ENCODE data around the gene OLIG3.

Gene OLIG3

GRCh38 chr6:137495703-137496336, 1.6 kb upstream of the OLIG3 start:
- DNase-seq = no peak

DNA sequence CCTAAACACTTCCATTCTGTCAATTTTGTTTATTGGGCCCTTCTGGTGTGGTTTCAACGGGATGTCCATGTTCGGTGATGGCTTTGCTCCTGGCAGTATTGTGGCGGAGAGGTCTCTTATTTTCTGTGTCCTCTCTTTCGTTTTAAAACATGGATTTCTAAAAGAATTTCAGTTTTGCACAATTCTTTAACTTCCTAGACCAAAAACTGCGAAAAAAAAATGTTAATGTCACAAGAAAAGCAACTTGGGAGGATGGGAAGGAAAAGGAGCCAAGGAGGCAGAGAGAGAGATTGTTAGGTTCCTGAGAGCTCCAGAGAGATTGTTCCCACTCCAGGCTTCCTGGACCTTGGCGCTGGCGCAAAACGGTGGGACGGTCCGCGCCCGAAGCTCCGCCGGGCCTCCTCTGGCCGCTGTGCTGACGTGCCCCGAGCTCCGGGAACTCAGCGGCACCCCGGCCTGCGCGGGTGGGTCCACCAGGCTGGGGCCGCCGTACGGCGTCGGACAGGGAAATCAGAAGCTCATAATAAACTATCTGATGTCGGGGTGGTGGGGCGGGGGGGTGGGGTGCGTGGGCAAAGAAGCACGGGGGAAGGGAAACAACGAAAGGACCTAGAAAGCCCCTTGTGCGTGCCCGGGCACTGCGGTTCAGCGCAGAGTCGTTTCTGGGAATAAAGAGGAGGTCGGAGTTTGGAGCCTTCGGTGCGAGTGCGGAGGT, 951 bp upstream of the OLIG3 start:
- DNase-seq = no peak

DNA sequence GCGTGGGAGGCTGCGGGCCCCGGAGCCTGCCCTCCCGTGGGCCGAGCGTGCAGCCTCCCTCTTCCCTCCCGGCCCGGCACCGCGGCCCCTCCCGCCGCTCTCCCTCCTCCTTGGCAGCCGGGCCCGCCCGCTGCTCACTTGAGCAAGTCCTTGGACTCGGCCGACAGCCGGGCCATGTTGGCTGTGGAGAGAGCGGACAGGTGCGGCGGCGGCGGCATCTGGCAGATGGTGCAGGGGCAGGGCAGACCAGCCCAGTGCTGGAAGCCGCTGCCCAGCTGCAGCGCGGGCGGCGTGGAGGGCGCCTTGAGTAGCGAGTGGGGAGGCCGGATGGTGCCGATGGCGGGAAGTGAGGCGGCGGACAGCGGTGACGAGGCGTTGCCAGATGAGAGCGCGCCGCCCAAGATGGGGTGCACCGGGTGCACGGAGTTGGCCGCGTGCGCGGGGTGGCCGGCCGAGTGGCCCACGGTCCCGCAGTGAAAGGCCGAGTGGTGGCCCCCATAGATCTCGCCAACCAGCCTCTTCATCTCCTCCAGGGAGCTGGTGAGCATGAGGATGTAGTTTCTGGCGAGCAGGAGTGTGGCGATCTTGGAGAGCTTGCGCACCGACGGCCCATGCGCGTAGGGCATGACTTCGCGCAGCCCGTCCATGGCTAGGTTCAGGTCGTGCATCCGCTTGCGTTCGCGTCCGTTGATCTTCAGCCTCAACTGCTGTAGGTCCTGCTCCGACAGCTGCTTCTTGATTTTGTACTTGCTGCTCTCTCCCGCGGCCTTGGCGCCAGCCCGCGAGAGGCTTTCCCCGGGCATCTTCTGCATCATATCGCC, 766 bp downstream of the OLIG3 start:
- DNase-seq = no peak

- no peak for DNase-seq
Measured at GRCh38 chr6:137492289-137493217, 1.6 kb downstream of the OLIG3 start.

GRCh38 chr6:137491478-137491877, 2.7 kb downstream of the OLIG3 start:
- no peak for DNase-seq

DNA sequence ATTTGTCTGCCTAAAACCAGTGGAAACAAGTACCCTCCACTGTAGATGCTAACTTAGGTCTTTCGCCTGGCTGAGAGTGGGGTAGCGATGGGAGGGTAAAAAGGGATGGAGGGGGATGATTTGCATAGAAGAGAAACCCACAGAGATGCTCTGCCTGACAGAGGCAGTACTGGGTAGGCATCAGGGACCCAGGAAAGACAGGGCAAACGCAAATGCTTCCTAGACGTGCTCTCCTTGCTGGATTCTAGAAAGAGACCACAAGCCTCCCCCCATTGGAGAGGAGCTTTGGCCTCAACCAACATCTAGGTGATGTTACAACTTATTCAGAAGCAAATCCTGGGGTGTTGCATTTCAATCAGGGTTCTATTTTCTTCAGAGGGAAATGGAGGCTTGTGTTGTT, 3.2 kb downstream of the OLIG3 start:
- DNase-seq = no peak

GRCh38 chr6:137490006-137490905, 3.9 kb downstream of the OLIG3 start:
- DNase-seq = no peak

- DNase-seq = no peak
Measured at GRCh38 chr6:137489046-137490005, 4.9 kb downstream of the OLIG3 start.

DNA sequence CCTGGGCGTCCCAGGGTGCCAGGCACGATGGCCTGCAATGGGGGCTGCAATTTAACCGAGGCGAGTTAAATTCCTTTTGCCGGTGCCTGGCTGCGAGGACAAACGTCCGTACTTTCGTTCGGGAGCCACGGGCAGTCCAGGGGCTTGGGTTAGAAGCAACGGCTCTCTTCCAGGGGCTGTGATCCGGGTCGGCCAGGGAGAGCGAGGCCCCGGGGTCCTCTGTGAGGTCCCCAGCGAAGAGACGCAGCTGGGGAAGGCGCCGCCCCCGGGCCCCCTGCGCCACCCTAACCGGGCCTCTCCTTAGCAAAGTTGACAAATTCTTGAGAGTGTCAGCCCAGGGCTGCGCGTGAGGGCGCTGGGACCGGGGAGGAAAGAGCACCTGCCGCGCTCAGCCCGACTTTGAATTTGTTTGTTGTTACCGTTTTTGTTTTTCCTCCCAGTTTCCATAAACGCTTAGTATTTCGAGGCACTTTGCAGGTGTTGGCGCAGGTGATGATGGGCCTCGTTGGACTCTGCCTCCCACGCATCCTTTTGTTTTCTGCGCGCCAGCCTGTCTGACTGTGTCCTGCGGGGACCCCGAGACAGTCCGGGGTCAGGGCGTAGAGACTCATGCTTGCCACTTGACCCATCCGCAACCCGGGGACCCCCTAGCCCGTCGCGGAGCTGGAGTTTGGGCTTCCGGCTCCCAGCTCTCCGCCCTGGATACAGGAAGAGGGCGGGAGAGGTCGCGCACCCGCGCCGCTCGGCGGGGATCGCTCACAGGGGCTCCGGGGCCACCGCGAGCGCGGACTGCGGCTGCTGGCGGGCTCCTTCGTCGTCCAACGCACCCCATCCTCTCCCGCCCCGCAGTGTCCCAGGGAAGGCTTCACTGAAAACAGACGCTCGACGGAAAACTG, 5.8 kb downstream of the OLIG3 start:
- no peak for DNase-seq

GRCh38 chr6:137487869-137488149, 6.4 kb downstream of the OLIG3 start:
- no peak for DNase-seq

GRCh38 chr6:137487181-137487868, 6.9 kb downstream of the OLIG3 start:
- DNase-seq = no peak

DNA sequence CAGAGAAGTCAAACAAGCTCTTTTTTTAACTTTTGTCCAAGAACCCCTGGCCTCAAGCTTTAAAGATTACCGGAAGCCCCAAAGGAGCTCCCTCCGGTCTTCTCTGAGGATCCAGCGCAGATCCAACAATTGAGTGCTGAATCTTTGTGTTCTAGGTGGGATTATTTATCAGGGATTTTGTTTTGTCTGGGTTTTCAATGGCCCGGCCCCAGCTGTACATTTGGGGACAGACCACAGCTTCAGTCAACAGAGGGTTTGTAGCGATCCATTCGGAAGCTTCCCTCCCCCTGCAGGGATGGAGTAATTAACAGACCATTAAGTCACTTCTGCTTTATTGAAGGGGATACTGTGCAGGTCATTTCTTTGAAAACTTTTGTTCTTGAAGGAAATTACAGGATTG, 7.8 kb downstream of the OLIG3 start:
- DNase-seq = no peak

GRCh38 chr6:137480431-137480830, 13.8 kb downstream of the OLIG3 start:
- DNase-seq = no peak

DNA sequence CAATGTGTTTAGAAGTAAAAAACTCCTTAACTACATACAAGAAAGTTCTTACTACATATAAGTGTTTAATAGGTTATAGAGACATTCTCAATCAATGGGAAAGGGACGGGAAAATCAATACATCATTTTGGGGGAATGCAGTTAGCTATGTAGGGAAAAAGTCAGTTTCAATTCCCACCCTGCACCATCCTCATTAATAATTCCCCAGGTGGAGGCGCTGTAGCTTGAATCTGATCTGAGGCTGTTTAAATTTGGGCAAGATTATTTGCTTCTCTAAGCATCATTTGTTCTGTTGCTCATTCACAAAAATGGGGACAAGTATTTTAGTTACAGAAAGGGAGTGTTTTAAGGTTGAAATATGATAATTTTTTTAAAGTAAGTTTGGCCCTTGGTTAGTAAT, 19.1 kb downstream of the OLIG3 start:
- DNase-seq = no peak

DNA sequence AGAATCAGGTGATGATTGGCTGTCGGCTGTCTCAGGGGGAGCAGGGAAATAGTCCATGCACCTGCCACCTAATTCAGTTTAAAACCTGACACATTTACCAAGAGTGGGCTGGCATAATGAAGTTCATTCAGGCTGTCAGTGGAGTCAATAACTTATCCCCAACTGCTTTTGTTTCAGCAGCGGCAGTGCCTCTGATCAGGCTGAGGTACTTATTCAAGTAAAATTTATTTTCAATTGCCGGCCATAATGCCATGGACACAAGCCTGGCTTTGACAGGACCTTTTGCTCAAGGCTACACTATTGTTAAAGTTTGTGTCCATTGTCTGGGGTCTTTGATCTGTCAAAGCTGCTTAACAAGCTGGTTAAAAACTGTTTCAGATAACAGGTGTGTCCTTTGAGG, 20.6 kb downstream of the OLIG3 start:
- no peak for DNase-seq

- no peak for DNase-seq
Measured at GRCh38 chr6:137472641-137473137, 21.5 kb downstream of the OLIG3 start.

GRCh38 chr6:137471986-137472385, 22.2 kb downstream of the OLIG3 start:
- no peak for DNase-seq

DNA sequence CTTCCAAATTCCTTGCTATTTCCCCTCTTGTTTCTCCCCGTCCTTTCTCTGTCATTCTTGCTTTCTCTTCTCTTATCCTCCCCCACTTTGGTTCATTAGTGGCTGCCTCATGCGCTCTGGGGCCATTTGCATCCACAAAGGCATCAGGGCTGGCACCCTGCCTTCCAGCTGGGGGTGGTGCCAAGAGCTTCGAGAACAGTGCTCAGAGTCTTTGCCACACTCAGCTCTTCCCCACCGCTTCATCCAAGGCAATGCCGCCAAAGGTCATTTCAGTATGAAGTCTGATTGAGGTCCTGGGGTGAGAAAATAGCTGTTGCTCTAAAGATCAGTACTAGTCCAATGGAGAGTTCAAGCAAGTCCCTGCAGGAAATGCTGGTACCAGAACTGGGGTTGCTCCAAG, 22.7 kb downstream of the OLIG3 start:
- DNase-seq = no peak

DNA sequence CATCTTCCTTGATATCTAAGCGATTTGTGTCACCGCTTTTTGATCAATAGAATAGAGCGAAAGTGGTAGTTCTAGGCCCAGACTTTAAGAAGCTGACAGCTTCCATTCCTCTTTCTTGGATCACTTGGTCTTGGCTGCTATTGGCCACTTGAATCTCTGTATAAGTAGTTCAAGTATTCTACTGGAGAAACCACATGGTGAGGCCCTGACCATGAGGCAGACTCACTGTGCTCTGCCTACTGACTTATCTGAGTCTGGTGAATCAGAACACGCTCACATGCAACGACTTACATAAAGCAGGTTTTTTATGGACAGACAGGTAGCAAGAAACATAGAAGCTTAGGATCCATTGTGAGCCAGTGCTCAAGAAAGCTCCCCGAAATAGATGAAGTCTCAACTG, 27.0 kb downstream of the OLIG3 start:
- DNase-seq = no peak

All from SIG-M5 (cell line).